HG02885 (cell line): ENCODE measurements around the gene ALG2.
A peak's percentile ranks its signal among the peaks of the same experiment; 100 is the strongest.
"Not testable (repeated sequence)": the region's sequence is repeated elsewhere in the genome, so short reads cannot be mapped to it uniquely, and the experiment has no call there.

Experiments
- ATAC-seq: cut with Tn5 transposase; IDR thresholded peaks from one replicate; pipeline ENCODE4 v1.9.1; 2021; ENCODE audit warnings: mild to moderate bottlenecking; ENCODE audit not compliant: unreplicated experiment, poor library complexity

The ALG2 gene

DNA sequence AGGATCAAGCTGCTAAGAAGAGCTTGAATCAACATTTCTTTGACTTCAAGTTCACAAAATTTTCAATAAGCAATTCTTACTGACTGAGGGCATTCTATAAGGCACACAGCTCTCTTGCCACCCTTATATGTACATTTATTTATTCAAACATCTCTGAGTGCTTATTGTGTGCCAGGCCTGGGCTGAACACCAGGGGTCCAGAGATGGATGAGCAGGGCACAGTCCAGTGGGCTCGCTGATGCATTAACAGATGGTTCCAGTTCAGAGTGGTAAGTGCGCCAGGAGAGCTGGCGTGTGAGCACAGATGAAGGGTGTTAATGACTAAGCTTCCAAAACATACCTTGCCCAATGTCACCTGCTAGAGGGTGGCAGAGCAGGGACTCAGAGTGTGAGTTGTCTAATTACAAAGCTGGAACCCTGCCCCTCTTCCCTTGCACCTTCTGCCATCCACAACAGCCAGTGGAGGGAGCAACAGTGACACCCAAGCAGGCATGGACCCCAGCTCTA lies 24.6 kb downstream of the ALG2 start:
- ATAC-seq: no peak

DNA sequence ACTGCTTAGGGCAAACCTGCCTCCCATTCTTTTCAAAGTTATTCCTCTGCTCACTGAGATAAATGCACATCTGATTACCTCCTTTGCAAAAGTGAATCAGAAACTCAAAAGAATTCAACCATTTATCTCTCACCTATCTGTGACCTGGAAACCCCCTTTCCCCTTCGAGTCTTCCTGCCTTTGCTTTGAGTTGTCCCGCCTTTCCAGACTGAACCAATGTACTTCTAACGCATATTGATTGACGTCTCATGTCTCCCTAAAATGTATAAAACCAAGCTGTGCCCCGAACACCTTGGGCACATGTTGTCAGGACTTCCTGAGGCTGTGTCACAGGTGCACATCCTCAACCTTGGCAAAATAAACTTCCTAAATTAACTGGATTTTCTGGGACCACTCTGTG lies 25.3 kb downstream of the ALG2 start:
- not testable (repeated sequence) for ATAC-seq

DNA sequence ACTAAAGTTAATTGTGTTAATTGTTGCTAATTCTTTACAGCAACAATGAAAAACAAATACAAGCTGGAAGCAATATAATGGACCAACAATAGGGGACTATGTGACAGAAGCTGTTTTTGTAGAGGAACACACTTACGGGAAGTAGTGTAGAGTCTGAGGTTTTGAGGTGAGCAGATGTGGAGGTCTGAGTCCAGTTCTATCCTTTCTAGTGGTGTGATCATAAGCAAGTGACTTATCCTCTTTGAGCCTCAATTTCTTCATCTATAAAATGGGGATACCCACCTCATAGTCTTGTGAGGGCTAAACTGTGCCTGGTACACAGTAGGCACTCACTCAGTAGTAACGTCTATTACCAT lies 28.3 kb downstream of the ALG2 start:
- no peak for ATAC-seq

DNA sequence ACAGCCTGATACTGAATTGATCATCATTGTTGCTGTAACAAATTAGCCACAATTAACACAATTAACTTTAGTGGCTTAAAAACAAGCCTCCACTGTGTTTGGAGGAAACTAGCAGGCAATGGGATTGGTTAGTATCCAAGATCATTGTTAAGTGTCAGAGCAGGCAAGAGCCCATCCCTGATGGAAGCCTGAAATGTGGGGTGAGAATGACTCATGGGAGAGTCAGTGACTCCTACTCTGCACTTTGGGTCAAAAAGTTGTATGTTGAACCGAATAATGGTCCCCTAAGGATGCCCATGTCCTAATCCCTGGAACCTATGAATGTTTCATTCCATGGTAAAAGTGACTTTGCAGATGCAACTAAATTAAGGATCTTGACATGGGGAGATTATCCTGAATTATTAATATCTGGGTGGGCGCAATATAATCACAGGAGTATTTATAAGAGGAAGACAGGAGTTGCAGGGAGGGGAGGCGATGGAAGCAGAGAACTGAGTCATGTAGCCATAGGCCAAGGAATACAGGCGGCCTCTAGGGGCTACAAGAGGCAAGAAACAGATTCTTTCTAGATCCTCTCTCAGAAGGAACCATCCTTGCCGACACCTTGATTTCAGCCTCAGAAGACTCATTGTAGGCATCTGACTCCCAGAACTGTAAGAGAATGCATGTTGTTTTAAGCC lies 28.8 kb downstream of the ALG2 start:
- ATAC-seq: no peak

DNA sequence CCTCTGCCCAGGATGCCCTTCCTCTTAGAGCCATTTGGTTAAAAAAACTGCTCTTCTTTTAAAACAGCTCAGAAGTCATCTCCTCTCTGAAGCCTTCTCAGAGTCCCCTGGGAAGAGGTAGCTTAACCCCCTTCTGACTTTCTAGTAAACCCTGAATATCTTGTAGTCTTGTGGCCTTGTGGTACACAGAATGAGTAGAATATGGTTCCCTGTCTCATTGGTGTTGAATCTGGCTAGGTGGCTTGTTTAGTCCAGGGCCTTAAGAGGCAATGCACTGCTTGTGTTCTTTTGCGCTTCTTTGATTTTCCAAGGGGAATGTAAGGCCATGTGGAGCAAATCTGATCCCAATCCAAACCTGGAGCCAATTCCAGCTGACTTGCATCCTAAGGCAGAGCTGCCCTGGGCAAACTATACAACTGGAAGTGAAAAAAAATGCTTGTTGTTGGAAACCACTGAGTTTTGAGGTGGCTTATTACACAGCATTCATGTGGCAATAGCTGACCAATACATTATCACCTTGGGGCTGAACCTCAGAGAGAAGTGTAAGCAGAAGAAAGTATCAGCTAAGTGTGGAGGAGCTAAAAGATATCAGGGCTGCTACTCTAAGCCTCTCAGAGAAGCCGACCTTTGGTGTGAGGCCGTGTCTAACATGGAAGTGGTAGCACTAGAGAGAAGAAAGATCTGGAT lies 31.0 kb downstream of the ALG2 start:
- no peak for ATAC-seq

DNA sequence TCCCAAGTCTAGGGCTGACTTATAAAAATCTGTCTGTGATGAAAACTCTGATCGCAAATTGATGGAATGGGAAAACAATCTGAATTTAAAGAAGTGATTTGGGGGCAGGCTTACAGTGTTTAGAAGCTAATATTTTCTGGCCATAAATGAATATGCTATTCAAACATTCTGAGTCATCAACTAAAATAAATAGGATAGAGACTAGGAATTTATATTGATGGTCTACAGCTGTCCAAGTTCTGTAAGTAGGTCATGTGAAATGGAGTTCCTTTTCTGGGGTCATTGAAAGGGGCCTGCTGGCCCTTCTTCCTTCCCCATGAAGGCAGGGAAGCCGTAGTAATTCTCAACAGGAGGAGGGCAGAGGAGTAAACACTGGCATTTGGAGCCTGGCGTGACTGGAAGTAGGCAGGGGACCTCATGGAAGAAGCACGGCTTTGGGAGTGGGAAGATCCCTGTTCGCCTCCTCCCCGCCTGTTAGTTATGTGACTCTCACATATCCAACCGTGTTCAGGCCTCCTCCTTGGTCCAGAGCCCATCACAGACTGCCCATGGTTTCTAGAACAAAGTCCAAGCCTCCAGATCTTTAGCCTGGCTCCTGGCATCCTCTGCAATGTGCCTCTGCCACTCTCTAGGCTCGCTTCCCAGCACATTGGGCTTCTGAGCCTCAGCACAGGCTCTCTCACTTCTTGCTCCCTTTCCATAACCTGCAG lies 31.7 kb downstream of the ALG2 start:
- no peak for ATAC-seq

DNA sequence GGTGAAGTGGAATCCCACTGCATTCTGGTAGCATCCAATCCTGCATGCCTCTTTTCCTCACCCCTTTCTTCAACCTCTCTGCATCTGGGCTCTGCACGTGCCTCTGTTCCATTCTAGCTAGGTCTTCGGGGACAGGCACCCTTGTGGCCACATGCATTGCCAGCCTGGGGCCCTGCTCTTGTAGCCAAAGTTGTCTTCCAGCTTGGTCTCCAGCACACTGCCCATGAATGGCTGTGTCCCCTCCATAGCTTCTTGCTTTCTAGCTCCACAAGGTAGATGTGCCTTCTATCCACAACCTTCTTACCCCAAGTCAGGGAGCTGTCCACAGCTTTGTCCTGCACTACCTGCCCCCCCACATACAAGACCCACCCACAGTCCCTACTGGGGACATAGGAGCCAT lies 32.6 kb downstream of the ALG2 start:
- no peak for ATAC-seq

DNA sequence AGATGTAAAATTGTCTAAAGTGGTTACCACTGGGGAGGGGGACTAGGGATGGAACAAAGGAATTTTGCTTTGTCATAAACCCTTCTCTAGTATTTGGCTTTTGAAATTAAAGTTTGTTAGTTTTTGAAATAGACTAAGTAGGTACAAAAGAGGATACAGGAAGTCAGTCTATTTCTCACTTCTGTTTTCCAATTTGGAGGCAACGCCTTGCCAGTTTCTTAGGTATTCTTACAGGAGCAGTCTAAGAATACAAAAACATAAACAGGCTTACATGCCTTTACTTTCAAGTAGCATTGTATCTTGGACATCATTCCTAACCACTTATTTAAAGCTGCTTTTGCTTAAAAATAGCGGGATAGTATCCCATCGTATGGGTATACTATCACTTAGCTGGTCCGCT lies 34.4 kb downstream of the ALG2 start:
- no peak for ATAC-seq

DNA sequence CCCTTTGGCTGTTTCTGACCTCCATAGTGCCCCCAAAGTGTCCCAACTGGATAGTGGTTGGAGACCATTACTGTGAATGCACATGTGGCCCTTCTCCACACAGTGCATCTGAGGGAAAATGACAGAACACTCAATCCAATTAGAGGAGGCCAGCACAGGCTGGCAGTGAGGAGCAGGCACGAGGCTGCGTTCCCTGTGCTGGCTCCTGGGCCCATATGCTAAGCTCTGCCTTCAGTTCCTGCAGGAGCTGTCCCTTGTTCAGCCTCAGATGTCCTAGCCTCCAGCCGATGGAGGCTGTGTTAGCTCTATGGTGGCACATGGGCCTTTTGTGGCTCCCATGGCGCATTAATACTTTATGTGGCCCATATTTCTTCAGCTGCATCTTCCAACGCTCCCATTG lies 35.8 kb downstream of the ALG2 start:
- ATAC-seq: no peak

DNA sequence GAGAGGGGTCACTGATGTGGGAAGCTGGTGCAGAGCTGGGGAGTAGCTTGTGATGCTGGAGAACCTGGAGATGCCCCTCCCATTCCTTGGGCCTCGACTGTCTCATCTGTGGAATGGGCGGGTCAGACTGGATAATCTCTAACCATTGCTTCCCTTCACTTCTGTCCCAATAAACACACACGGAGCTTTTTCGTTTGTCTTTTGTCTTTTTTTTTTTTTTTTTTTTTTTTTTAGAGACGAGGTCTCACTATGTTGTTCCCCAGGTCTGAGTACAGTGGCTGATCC lies 36.5 kb downstream of the ALG2 start:
- ATAC-seq: no peak

DNA sequence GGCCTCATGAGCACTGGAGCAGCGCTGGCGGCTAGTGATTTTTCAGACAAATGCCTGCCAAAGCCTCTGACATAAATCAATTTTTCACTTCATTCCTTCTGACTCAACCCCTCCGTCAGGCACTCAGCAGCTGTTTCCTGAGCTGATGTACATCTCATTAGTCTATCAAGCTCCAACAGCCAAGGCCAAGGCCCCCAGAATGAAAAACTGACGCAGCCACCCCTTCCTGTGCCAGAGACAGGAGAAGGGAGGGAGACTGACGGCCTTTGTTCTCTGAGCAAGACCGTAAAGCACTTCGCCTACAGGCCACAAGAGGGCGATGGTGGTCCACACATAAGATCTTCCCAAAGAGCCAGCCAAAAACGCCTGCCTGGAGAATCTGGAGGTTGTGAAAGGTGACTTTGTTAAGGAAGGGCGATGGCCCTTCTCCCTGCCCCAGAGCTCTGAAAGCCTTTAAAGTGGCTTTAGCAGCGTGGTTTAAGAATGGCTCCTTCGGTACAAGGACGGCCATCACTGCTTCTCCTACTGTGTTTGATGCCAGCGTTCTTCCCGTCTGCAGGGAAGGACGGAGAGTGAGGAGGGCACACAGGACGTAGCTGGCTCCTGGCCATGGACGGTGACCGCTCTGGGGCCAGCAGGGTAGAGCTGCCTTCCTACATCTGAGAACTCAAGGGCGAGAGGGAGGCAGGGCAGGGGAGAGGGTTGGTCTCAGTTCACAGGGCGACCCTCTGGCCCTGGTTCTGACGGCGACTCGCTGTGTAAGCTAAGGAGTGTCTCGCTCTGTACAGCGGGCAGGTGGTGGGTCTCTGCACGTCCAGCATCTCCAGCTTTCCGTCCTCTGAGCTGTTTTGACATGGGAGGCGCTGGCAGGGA lies 37.0 kb downstream of the ALG2 start:
- peak; percentile 54 for ATAC-seq

DNA sequence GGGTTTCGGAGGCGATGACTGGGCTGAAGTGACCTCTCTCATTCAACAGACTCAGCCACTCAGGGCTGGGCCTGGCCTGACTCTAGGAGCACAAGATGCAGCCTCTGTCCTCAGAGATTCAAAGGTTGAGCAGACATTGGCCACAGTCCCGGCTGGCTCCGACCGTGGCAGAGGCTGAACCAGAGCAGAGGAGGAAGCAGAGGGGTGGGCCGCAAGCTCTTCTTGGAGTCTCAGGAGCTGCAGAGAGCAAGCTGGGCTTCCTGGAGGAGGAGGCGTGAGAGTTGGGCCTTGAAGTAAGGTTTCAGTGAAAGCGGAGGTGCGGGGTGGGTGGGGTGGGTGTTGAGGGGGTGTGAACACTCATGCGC lies 37.6 kb downstream of the ALG2 start:
- no peak for ATAC-seq

DNA sequence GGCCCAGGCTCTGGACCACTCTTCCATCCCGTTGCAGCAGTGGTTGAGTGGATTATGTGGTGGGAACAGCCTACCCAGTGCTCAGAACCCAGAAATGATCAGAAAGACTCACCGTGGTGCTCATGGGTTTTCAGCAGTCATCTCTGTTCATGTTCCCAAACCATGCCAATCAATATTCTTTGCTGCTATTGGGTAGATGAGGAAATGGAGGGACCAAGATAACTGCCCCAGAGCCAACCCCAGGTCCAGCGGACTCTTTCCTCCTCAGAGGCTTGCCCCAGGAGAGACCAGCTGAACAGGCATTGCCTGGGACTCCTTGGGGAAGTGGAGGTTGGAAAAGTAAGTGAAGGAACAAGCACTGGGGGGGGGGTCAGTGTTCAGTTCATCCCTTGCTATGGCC lies 38.1 kb downstream of the ALG2 start:
- no peak for ATAC-seq

DNA sequence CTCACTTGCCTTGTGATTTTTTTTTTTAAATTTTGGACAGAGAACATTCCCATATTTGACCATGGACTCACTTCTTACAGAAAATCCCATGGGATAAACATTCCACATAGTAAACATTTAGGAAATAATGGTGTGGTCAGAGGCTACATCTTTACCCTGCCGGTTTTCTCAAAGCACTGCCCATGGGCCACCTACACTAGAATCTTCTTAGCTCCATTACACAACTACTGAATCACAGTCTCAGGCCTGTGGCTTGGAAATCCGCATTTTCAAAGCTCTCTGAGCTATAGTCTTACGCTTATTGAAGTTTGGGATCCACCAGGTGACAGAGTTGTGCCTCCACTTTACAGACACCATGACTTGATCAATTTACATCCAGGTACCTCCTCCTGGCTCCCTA lies 39.4 kb downstream of the ALG2 start:
- ATAC-seq: no peak

DNA sequence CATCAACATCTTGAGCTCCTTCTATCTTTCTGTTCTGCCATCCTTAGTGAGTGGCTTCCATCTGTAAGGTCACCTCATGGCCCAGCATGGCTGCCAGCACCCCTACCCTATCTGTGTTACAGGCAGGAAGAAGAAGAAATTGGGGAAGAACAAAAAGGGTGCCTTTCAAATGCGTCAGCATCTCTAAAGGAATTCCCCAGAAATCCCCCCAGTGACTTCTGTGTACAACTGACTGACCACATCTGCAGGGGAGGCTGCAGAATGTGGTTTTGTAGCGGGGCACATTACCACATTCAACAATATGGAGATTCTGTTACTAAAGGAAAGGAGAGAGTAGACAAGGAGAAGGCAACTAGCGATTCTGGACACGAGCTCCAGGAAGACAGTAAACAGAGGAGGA lies 40.1 kb downstream of the ALG2 start:
- peak; percentile 48 for ATAC-seq

DNA sequence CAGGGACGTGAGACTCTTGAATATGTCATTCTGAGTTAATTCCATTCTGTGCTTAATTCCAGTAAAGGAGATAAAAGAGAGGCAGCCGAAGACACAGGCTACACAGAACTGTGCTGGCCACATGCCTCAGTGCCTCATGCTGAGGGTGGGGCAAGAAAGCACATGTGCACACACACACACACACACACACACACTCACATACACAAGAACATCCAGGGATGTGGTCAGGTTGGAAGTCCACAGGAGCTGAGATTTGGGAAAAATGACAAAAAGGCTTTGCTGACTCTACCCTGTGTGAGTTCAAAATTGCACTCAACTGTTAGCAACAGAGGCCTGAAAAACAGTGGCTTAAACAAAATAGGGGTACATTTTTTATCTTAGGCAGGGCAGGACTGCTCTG lies 40.5 kb downstream of the ALG2 start:
- no peak for ATAC-seq

DNA sequence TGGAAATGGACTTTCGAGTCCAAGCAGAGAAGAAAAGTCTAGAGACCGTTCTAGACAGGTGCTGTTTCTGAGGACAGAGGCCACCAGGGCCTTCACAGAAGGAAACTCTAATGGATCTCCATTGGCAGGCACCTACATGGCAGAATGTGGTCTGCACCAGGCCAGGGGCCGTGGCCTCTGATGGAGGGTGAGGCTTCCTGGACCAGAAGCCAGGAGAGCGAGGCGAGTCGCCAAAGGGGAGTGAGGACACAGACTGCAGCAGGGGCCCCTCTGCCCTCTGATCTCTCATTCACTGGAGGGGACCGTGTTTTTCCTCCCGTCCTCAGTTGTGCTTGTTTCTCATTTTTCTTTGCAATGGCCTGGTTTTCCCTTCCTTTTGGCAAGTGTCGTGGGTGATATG lies 41.1 kb downstream of the ALG2 start:
- ATAC-seq: no peak

DNA sequence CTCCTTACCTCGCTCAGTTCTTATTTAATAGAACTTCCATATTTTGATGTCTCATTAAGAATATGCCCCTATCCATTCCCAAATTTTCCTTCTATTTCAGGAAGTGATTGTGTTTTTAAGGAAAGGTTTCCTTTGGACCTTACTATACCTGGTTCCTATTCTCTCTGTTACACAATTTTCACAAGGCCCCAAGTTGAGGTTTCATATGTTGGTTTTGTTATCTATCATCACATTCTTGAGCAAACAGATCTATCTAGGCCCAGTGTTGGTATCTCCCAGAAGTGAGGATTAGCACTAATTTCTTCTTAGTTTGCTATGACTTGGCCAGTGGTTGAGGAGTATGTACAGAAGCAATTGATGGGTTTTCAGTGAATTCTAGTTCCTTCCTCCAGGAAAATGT lies 41.5 kb downstream of the ALG2 start:
- ATAC-seq: peak; percentile 62

DNA sequence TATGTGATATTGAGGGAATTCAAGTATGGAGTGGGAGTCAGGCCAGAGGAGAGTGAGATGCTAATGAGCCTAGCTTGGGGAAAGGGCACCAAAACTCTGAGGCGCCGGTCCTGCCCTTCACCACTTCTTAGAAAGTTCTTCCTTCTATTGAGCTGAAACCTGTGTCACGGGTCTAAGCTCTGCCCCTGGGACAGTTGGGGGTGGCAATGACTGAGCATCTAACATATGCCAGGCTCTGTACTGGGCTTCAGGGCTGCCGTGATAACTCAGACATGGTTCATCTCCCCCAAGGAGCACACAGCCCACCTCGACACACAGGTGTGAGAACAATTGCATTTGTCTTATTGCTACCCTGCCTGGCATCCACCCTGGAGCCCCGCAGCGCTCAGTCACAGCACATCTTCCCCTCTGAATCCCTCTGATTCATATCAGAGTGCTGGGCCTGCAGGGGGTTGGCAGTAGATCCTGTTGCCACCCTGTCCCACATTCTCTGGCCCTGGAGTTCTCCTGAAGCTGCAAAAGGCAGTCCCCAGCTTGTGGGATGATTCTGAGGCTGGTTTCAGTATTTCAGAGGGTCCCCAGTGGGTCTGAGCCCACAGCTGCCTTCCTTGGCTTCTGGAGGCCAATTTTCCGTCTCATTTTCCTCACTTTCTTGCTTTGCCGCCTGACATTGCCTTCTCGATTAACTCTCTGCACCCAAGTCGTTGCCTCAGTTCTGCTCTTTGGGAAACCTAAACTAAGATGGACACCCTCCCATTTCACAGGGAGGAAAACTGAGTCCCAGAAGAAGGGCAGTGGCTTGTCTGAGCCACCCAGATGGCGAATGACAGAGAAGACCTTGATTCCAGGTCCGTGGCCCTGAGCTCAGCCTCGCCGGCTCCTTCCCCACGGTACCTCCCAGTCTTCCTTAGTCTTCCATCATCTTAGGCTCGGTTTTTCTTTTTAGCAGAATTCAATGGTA lies 42.5 kb downstream of the ALG2 start:
- ATAC-seq: no peak
